Choroid plexus epithelial cell (primary cell): Measurements from ENCODE around the gene RHOT2.

Experiments
- DNase-seq: peaks from one replicate; pipeline ENCODE4 v3.0.0-alpha.2; 2010; ENCODE audit warnings: low read depth
- H3K4me3 ChIP-seq: 2 replicates; pipeline ENCODE4 v1.5.1; 2011; ENCODE audit warnings: low read depth, mild to moderate bottlenecking, control low read depth, low read length, moderate library complexity
- TF ChIP-seq, protein P1 (sequence below): conservative IDR thresholded peaks from 2 replicates; pipeline ENCODE4 v1.5.1; 2011; ENCODE audit warnings: low read depth, mild to moderate bottlenecking, control low read depth, inconsistent platforms, low read length, moderate library complexity

Gene RHOT2

DNA sequence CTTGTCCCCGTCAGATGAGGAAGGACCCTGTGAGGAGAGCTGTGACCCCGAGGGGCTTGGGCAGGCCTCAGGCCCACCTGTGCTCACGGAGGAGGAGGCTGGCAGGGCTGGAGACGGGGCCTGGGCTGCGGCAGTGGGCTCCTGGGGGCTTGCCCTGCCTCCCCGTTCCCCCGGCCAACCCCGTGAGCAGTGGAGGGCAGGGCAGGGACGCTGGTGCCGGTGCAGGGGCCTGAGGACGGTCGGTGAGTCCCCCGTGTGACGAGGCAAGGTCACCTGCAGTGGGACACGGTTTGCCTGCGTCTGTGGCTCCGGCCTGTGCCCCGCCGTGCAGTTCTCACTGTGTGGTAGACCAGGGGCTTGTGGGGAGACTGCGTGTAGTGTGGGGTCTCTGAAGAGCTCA lies 8.3 kb upstream of the RHOT2 start:
- DNase-seq, result no peak
- TF ChIP-seq, protein P1, sequence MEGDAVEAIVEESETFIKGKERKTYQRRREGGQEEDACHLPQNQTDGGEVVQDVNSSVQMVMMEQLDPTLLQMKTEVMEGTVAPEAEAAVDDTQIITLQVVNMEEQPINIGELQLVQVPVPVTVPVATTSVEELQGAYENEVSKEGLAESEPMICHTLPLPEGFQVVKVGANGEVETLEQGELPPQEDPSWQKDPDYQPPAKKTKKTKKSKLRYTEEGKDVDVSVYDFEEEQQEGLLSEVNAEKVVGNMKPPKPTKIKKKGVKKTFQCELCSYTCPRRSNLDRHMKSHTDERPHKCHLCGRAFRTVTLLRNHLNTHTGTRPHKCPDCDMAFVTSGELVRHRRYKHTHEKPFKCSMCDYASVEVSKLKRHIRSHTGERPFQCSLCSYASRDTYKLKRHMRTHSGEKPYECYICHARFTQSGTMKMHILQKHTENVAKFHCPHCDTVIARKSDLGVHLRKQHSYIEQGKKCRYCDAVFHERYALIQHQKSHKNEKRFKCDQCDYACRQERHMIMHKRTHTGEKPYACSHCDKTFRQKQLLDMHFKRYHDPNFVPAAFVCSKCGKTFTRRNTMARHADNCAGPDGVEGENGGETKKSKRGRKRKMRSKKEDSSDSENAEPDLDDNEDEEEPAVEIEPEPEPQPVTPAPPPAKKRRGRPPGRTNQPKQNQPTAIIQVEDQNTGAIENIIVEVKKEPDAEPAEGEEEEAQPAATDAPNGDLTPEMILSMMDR, result no peak
- H3K4me3 ChIP-seq, result no peak overlapping the region

GRCh38 chr16:660132-660458 lies 7.8 kb upstream of the RHOT2 start:
- DNase-seq, result no peak
- TF ChIP-seq, protein P1, result no peak
- H3K4me3 ChIP-seq, result no peak overlapping the region

- DNase-seq, result peak; percentile 78
- H3K4me3 ChIP-seq, result no peak overlapping the region
- TF ChIP-seq, protein P1, result peak; percentile 57
Measured at GRCh38 chr16:660459-661183, 7.3 kb upstream of the RHOT2 start.

GRCh38 chr16:661184-661821 lies 6.6 kb upstream of the RHOT2 start:
- no peak overlapping the region for H3K4me3 ChIP-seq
- TF ChIP-seq, protein P1, result no peak
- no peak for DNase-seq

DNA sequence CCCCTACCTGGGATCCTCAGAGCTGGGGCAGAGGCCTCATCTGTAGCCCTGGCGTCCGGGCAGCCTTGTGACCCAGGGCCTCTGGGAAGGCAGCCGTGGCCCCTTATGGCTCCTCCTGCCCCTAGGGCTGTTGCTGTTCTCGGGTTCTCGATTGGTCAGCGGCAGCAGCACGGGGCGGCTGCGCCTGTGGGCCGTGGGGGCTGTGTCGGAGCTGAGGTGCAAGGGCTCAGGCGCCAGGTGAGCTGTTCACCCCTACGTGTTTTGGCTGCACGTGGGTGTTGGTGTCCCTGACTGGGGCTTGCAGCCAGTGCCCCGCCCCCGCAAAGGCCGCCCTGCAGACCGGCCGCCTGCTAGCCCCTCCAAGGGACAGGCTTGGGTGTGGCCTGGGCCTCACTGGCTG lies 5.8 kb upstream of the RHOT2 start:
- DNase-seq, result no peak
- TF ChIP-seq, protein P1, result no peak

GRCh38 chr16:662597-662996 lies 5.3 kb upstream of the RHOT2 start:
- H3K4me3 ChIP-seq, result no peak overlapping the region
- TF ChIP-seq, protein P1, result no peak
- no peak for DNase-seq

More for the DNA sequence above, 5.8 kb upstream of the RHOT2 start:
- H3K4me3 ChIP-seq, result no peak overlapping the region

GRCh38 chr16:666572-666971 lies 1.4 kb upstream of the RHOT2 start:
- TF ChIP-seq, protein P1, result no peak
- H3K4me3 ChIP-seq, result no peak overlapping the region

More at GRCh38 chr16:666572-666971, 1.4 kb upstream of the RHOT2 start:
- no peak for DNase-seq
